Endothelial cell of umbilical vein (primary cell): ENCODE measurements around the gene OARD1. TPM values are rescaled to one million over a fixed set of nuclear protein-coding genes. Genes with fewer than 3 reads are reported as not detected.

ENCODE experiments used
- BruUV-seq: library from RNA; stranded (reverse); fragments of 400-500 nt; replicated peaks from 2 replicates; lab custom pipeline; 2021; lab: Mats Ljungman, UMichigan
- CTCF ChIA-PET: fragments of 300-600, 350-600 bp; sonication (Branson Sonifier 250); formaldehyde crosslinking; loops from one replicate; lab custom pipeline; 2021; ENCODE audit warnings: antibody characterized with exemption, inconsistent platforms; lab: Charles Lee
- POLR2A ChIA-PET: fragments of 300-600, 350-600 bp; sonication (Branson Sonifier 250); formaldehyde crosslinking; loops from one replicate; lab custom pipeline; 2021; ENCODE audit warnings: antibody characterized with exemption, inconsistent platforms; lab: Charles Lee
- DNase-seq: peaks from one replicate; pipeline ENCODE4 v3.0.0-alpha.2; 2011; ENCODE audit warnings: low read depth, low spot score
- FAIRE-seq: peaks from 2 replicates; lab custom pipeline; 2011; peaks lifted over from hg19 to GRCh38; lab: Jason Lieb, UNC
- H2AFZ ChIP-seq: 2 replicates; pipeline ENCODE4 v1.6.0; 2012; ENCODE audit warnings: low read depth, low read length, control low read depth, inconsistent platforms
- H3K27ac ChIP-seq: 2 replicates; pipeline ENCODE4 v1.5.1; 2011; ENCODE audit warnings: low read depth, mild to moderate bottlenecking, control low read depth, low read length, moderate library complexity; ENCODE audit not compliant: insufficient read depth
- H3K27me3 ChIP-seq, 2 experiments: 2 replicates each; pipeline versions ENCODE4 v1.6.0 to v1.6.1; 2011; ENCODE audit warnings: low read length in 2 of 2, mixed read lengths in 1 of 2; ENCODE audit not compliant: control insufficient read depth in 2 of 2, insufficient read depth in 2 of 2
- H3K36me3 ChIP-seq, 2 experiments: 2 replicates in 1 of 2; 3 replicates in 1 of 2; pipeline ENCODE4 v1.5.1; 2011; ENCODE audit warnings: low read length in 2 of 2, mild to moderate bottlenecking in 1 of 2, moderate library complexity in 1 of 2; ENCODE audit not compliant: control insufficient read depth in 2 of 2, insufficient read depth in 2 of 2; ENCODE audit errors: extremely low read depth in 1 of 2
- H3K4me1 ChIP-seq: 3 replicates; pipeline ENCODE4 v1.5.1; 2011; ENCODE audit warnings: mild to moderate bottlenecking, low read length; ENCODE audit not compliant: control insufficient read depth, insufficient read depth; ENCODE audit errors: extremely low read depth
- H3K4me2 ChIP-seq: 2 replicates; pipeline ENCODE4 v1.6.1; 2011; ENCODE audit warnings: low read length, control low read depth, mixed read lengths; ENCODE audit not compliant: insufficient read depth
- H3K4me3 ChIP-seq, 3 experiments: fragments of 200-600 bp in 1 of 3; sonication (generic), shearing (Covaris generic) in 1 of 3; replicated peaks in 1 of 3; 2 replicates each; pipeline ENCODE4 v1.5.1; 2011 to 2016; ENCODE audit warnings: control low read depth in 3 of 3, low read length in 3 of 3, mild to moderate bottlenecking in 2 of 3, inconsistent platforms in 1 of 3, low read depth in 1 of 3, moderate library complexity in 1 of 3; ENCODE audit not compliant: insufficient read depth in 1 of 3
- H3K79me2 ChIP-seq: 2 replicates; pipeline ENCODE4 v1.6.0; 2012; ENCODE audit warnings: low read length, inconsistent platforms; ENCODE audit not compliant: control insufficient read depth, insufficient read depth
- H3K9ac ChIP-seq: replicated peaks from 2 replicates; pipeline ENCODE3; 2011; ENCODE audit warnings: low read length, control low read depth; ENCODE audit not compliant: insufficient read depth; ENCODE audit errors: extremely low read depth
- H3K9me1 ChIP-seq: replicated peaks from 3 replicates; pipeline ENCODE4 v1.6.0; 2011; ENCODE audit warnings: mild to moderate bottlenecking, low read length; ENCODE audit not compliant: control insufficient read depth, insufficient read depth; ENCODE audit errors: extremely low read depth
- H3K9me3 ChIP-seq: replicated peaks from 2 replicates; pipeline ENCODE4 v1.5.1; 2012; ENCODE audit warnings: low read length, inconsistent platforms; ENCODE audit not compliant: control insufficient read depth, insufficient read depth
- H4K20me1 ChIP-seq: replicated peaks from 2 replicates; pipeline ENCODE3; 2011; ENCODE audit warnings: mild to moderate bottlenecking, low read length; ENCODE audit not compliant: control insufficient read depth, insufficient read depth; ENCODE audit errors: extremely low read depth
- CTCF ChIP-seq, 2 donors: IDR thresholded peaks; 1 replicate in 1 of 2; 2 replicates in 1 of 2; pipeline ENCODE4 v1.5.1; 2011; ENCODE audit warnings: low read length in 2 of 2, mild to moderate bottlenecking in 2 of 2, moderate library complexity in 2 of 2, control low read depth in 1 of 2, inconsistent platforms in 1 of 2, low read depth in 1 of 2; ENCODE audit not compliant: insufficient read depth in 1 of 2; ENCODE audit errors: extremely low read depth in 1 of 2
- EZH2 ChIP-seq: IDR thresholded peaks from 2 replicates; pipeline ENCODE4 v1.6.1; 2012; ENCODE audit warnings: borderline replicate concordance, low read depth, mild to moderate bottlenecking, moderate library complexity, low read length, inconsistent platforms; ENCODE audit not compliant: severe bottlenecking
- FOS ChIP-seq: IDR thresholded peaks from 2 replicates; pipeline ENCODE4 v1.6.1; 2011; ENCODE audit warnings: mild to moderate bottlenecking, low read length, moderate library complexity, borderline replicate concordance; ENCODE audit not compliant: insufficient read depth
- GATA2 ChIP-seq: IDR thresholded peaks from 2 replicates; pipeline ENCODE4 v1.7.0; 2011; ENCODE audit warnings: low read depth, mild to moderate bottlenecking, moderate library complexity, mixed read lengths, low read length; ENCODE audit not compliant: insufficient read length, insufficient read depth
- JUN ChIP-seq: IDR thresholded peaks from 2 replicates; pipeline ENCODE4 v1.6.1; 2011; ENCODE audit warnings: borderline replicate concordance, low read depth; ENCODE audit not compliant: insufficient read length, insufficient read depth
- MYC ChIP-seq: IDR thresholded peaks from one replicate; pipeline ENCODE4 v1.6.1; 2011; ENCODE audit warnings: mild to moderate bottlenecking, low read depth, low read length
- POLR2A ChIP-seq: IDR thresholded peaks from 2 replicates; pipeline ENCODE4 v1.6.1; 2012; ENCODE audit warnings: low read depth, mild to moderate bottlenecking, control low read depth, low read length
- POLR2AphosphoS5 ChIP-seq: IDR thresholded peaks from 2 replicates; pipeline ENCODE4 v1.6.1; 2012; ENCODE audit warnings: low read depth, mild to moderate bottlenecking, control low read depth, low read length, moderate library complexity; ENCODE audit not compliant: insufficient read depth
- dilution Hi-C: fragments of 300-500 bp; cut with MboI; formaldehyde crosslinking; loops from one replicate; pipeline ENCODE4 v1.15.0; 2019; ENCODE audit warnings: low sequenced_read_pairs; ENCODE audit not compliant: extremely low pct_ligation_motif_present
- intact Hi-C: fragments of 100-400 bp; cut with micrococcal nuclease; formaldehyde crosslinking; loops from one replicate; pipeline ENCODE4 v1.10.0; 2022
- polyA plus RNA-seq, 4 experiments: library from polyadenylated mRNA; depleted of rRNA in 3 of 4; stranded (reverse) in 3 of 4; unstranded in 1 of 4; fragments of >200 nt; gene quantifications; 2 replicates each; pipeline versions ENCODE4 v1.2.1 to v1.2.3, GENCODE V29; 2011 to 2012; ENCODE audit warnings: missing spikeins in 1 of 4
- total RNA-seq: library from RNA; stranded (reverse); gene quantifications from 2 replicates; pipeline ENCODE4 v1.2.3, GENCODE V29; 2021
- TF ChIP-seq, protein P1 (sequence below): IDR thresholded peaks from 2 replicates; pipeline ENCODE4 v1.6.1; 2011; ENCODE audit not compliant: insufficient read depth, insufficient read length

OARD1 gene
- total and polyA plus RNA-seq, 2 donors (not counting 3 experiments of a cell fraction or from before 2014, with no cell fraction given) = 5.2 to 13.0 TPM

DNA sequence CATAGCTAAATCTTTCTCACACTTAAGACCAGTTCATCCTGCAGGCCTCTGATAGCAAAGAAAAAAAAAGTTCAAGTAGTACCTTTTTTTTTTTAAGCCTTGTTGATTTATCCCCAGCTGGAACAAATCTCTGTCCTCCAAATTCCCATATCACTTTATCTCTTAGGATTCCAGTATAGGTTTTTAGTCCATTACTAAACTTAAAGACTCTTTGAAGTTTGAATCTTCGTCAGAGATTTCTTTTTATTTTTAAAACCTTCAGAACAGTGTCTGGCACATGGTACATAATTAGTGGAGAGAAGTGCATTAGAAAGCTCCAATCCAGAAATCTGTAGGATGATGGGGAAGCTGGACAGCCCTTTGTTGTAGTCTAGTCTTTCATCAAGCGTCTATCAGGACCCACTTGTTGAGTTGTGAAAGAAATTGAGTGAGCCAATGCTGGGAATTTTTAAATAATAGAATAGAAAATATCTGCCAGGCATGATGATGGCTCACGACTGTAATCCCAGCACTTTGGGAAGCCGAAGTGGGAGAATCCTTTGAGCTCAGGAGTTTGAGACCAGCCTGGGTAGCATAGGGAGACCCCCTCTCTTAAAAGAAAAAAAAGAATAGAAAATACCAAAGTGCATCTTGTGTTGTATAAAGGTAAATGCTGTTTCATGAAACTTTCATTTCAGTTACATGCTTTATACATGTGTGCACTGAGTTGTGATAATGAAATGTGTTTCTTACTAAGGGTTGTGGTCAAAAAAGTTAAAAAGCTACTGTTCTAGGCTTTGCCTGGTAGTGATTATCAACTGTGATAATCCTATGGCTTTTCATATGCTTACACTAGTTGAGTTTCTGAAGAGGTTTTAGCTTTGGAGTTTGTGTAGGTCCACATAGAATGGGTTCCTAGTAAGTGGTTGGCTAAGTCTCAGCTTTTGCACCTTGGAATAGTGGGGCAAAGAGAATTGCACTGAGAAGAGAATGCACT is 3.8 kb upstream of the OARD1 start:
- Histone ChIP-seq H3K79me2 (peaks cover 72% of the 10 kb centered on the region), H3K9me1 (no peaks in the 10 kb centered on the region), H3K4me2 (no peak overlapping the region), H3K36me3 (peaks cover 5 to 8% of the 10 kb centered on the region in 2 experiments), H3K4me1 (peaks cover 31% of the 10 kb centered on the region), H3K9me3 (no peaks in the 10 kb centered on the region), H3K27me3 (no peaks in the 10 kb centered on the region), H2AFZ (no peak overlapping the region), H4K20me1 (peaks cover 3% of the 10 kb centered on the region), H3K4me3 (no peak overlapping the region), H3K9ac (no peak overlapping the region), H3K27ac (no peak overlapping the region)
- no TSS peak for BruUV-seq
- dilution Hi-C loops = no loop called here
- TF ChIP-seq EZH2 = no peak
- TF ChIP-seq GATA2 = no peak
- TF ChIP-seq CTCF (IDR thresholded peaks at IDR 0.05; ENCODE audit: extremely low read depth in 1 of 2, insufficient read depth in 1 of 2, low read depth in 1 of 2, low read length in 2 of 2) = no peak
- TF ChIP-seq, protein P1, sequence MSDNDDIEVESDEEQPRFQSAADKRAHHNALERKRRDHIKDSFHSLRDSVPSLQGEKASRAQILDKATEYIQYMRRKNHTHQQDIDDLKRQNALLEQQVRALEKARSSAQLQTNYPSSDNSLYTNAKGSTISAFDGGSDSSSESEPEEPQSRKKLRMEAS = no peak
- TF ChIP-seq MYC = no peak
- no peak for TF ChIP-seq FOS
- TF ChIP-seq POLR2A = no peak
- TF ChIP-seq JUN = no peak
- TF ChIP-seq POLR2AphosphoS5 = no peak
- ChIA-PET POLR2A (no interaction called here), CTCF (interaction anchor here (0.9 to 2.8 kb wide), 4 partner anchors 17 to 106 kb away, joined by 3 to 13 read pairs (median 9); no protein-coding TSS in a partner anchor)
- DNase-seq (no peak), FAIRE-seq (no peak)
- intact Hi-C loops = no loop called here
